ENCODE results near the gene CYP19A1.

Gene CYP19A1

DNA sequence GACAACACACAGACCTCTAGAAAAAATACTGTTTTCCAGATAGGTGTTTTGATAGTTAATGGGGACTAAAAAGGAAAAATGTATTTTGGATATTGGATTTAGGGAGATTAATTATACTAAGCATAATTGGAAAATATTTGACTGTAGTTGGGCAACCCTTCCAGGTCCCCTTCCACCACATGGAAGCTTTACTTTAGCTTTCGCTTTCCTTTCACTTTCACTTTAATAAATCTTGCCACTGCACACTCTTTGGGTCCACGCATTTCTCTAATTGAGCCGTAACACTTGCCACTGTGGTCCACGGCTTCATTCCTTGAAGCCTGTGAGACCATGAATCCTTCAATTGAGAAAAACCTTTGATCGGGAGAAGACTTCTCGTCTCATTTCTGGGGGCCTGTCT is 18.6 kb upstream of the CYP19A1 start:
- Histone ChIP-seq H3K9me2 (replicated peaks; ENCODE audit: control insufficient read depth, low read length) (no peaks in the 10 kb centered on the region), H3K4me3 (ENCODE audit: low read length) (no peak overlapping the region), H3K9me3 (ENCODE audit: control insufficient read depth, insufficient read depth, low read length) (no peaks in the 10 kb centered on the region), H3K27me3 (ENCODE audit: control insufficient read depth, low read length) (no peaks in the 10 kb centered on the region), H3F3A (ENCODE audit: control insufficient read depth, insufficient read depth) (no peaks in the 10 kb centered on the region), H3K36me3 (ENCODE audit: control insufficient read depth, low read length) (no peaks in the 10 kb centered on the region), H3K27ac (ENCODE audit: low read depth, low read length) (no peak overlapping the region), H3K79me2 (ENCODE audit: control insufficient read depth, low read length) (no peaks in the 10 kb centered on the region), H4K20me1 (ENCODE audit: control insufficient read depth, insufficient read depth, low read depth, low read length) (no peaks in the 10 kb centered on the region), H3K4me2 (ENCODE audit: low read length) (no peak overlapping the region), H3K4me1 (ENCODE audit: control insufficient read depth, low read length) (no peaks in the 10 kb centered on the region)
- TF ChIP-seq EZH2phosphoT487 (IDR thresholded peaks at IDR 0.05; ENCODE audit: borderline replicate concordance, low read length) = no peak
- TF ChIP-seq, protein P1, sequence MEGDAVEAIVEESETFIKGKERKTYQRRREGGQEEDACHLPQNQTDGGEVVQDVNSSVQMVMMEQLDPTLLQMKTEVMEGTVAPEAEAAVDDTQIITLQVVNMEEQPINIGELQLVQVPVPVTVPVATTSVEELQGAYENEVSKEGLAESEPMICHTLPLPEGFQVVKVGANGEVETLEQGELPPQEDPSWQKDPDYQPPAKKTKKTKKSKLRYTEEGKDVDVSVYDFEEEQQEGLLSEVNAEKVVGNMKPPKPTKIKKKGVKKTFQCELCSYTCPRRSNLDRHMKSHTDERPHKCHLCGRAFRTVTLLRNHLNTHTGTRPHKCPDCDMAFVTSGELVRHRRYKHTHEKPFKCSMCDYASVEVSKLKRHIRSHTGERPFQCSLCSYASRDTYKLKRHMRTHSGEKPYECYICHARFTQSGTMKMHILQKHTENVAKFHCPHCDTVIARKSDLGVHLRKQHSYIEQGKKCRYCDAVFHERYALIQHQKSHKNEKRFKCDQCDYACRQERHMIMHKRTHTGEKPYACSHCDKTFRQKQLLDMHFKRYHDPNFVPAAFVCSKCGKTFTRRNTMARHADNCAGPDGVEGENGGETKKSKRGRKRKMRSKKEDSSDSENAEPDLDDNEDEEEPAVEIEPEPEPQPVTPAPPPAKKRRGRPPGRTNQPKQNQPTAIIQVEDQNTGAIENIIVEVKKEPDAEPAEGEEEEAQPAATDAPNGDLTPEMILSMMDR (IDR thresholded peaks at IDR 0.05; ENCODE audit: low read depth, low read length, poor library complexity, severe bottlenecking) = no peak

DNA sequence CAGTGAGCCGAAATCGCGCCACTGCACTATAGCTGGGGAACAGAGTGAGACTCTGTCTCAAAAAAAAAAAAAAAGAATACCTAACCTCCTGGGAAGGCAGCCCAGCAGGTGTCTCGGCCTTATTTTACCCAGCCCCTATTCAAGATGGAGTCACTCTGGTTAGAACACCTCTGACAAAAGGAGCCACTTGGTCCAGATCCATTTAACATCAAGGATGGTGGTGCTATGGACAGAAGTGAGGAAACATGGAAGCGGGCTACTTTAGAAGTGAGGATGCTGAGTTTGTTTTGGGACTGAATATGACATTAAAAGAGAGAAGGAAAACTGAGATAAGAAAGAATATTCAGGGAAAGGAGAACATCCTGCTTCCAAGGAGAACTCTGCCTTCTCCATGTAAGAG is 17.8 kb upstream of the CYP19A1 start:
- no peaks in the 10 kb centered on the region for H3K79me2 ChIP-seq (ENCODE audit: control insufficient read depth, low read length)
- TF ChIP-seq, protein P1 (IDR thresholded peaks at IDR 0.05; ENCODE audit: low read depth, low read length, poor library complexity, severe bottlenecking) = no peak
- TF ChIP-seq EZH2phosphoT487 (IDR thresholded peaks at IDR 0.05; ENCODE audit: borderline replicate concordance, low read length) = no peak
- peaks cover 2% of the 10 kb centered on the region; the same call in 1 of the 2 replicates for H3K27me3 ChIP-seq (ENCODE audit: control insufficient read depth, low read length)
- H3F3A ChIP-seq (ENCODE audit: control insufficient read depth, insufficient read depth) = no peaks in the 10 kb centered on the region
- no peak overlapping the region for H3K27ac ChIP-seq (ENCODE audit: low read depth, low read length)
- no peak overlapping the region for H3K4me2 ChIP-seq (ENCODE audit: low read length)
- no peak overlapping the region for H3K4me3 ChIP-seq (ENCODE audit: low read length)
- no peaks in the 10 kb centered on the region for H3K9me3 ChIP-seq (ENCODE audit: control insufficient read depth, insufficient read depth, low read length)
- H3K4me1 ChIP-seq (ENCODE audit: control insufficient read depth, low read length) = no peaks in the 10 kb centered on the region
- H3K9me2 ChIP-seq (replicated peaks; ENCODE audit: control insufficient read depth, low read length) = no peaks in the 10 kb centered on the region
- no peaks in the 10 kb centered on the region for H4K20me1 ChIP-seq (ENCODE audit: control insufficient read depth, insufficient read depth, low read depth, low read length)
- no peaks in the 10 kb centered on the region for H3K36me3 ChIP-seq (ENCODE audit: control insufficient read depth, low read length)

DNA sequence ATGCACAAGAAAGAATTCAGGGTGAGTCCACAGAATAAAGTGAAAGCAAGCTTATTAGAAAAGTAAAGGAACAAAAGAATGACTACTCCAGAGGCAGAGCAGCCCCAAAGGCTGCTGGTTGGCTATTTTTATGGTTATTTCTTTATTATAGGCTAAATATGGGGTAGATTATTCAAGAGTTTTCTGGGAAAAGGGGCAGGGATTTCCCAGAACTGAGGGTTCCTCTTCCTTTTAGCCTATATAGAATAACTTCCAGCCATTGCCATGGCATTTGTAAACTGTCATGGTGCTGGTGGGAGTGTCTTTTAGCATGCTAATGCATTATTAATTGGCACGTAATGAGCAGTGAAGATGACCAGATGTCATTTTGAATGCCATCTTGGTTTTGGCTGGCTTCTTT is 16.7 kb upstream of the CYP19A1 start:
- Histone ChIP-seq H3K36me3 (ENCODE audit: control insufficient read depth, low read length) (no peaks in the 10 kb centered on the region), H3K9me2 (replicated peaks; ENCODE audit: control insufficient read depth, low read length) (no peaks in the 10 kb centered on the region), H3F3A (ENCODE audit: control insufficient read depth, insufficient read depth) (no peaks in the 10 kb centered on the region), H3K4me1 (ENCODE audit: control insufficient read depth, low read length) (no peaks in the 10 kb centered on the region), H3K27me3 (ENCODE audit: control insufficient read depth, low read length) (peaks cover 3% of the 10 kb centered on the region; the same call in 1 of the 2 replicates), H3K9me3 (ENCODE audit: control insufficient read depth, insufficient read depth, low read length) (no peaks in the 10 kb centered on the region), H3K27ac (ENCODE audit: low read depth, low read length) (no peak overlapping the region), H4K20me1 (ENCODE audit: control insufficient read depth, insufficient read depth, low read depth, low read length) (no peaks in the 10 kb centered on the region), H3K4me2 (ENCODE audit: low read length) (no peak overlapping the region), H3K79me2 (ENCODE audit: control insufficient read depth, low read length) (no peaks in the 10 kb centered on the region), H3K4me3 (ENCODE audit: low read length) (no peak overlapping the region)
- TF ChIP-seq, protein P1 (IDR thresholded peaks at IDR 0.05; ENCODE audit: low read depth, low read length, poor library complexity, severe bottlenecking) = no peak
- no peak for TF ChIP-seq EZH2phosphoT487 (IDR thresholded peaks at IDR 0.05; ENCODE audit: borderline replicate concordance, low read length)
